Lung (tissue), 12 donors: ENCODE measurements around the gene CRKL. TPM values are rescaled to one million over a fixed set of nuclear protein-coding genes. Genes with fewer than 3 reads are reported as not detected.
"Not testable (repeated sequence)": the region's sequence is repeated elsewhere in the genome, so short reads cannot be mapped to it uniquely, and the experiment has no call there.

Source experiments
- ATAC-seq: fragments of 200-7000 bp; cut with Tn5 transposase; one replicate; pipeline ENCODE4 v1.9.1; 2020; ENCODE audit warnings: moderate number of reproducible peaks; ENCODE audit not compliant: insufficient read depth, low FRiP score
- DNase-seq, 3 donors: peaks; one replicate each; pipeline ENCODE4 v3.0.0-alpha.2; 2013 to 2017
- H3K27ac ChIP-seq, 2 donors: one replicate each; pipeline ENCODE4 v1.5.1; 2013; ENCODE audit warnings: mild to moderate bottlenecking in 2 of 2, moderate library complexity in 2 of 2, control low read depth in 1 of 2, inconsistent platforms in 1 of 2, low read depth in 1 of 2, low read length in 1 of 2
- H3K27me3 ChIP-seq, 3 donors: one replicate each; pipeline ENCODE4 v1.5.1; 2013; ENCODE audit warnings: low read length in 2 of 3; ENCODE audit not compliant: control insufficient read depth in 3 of 3, insufficient read depth in 3 of 3
- H3K36me3 ChIP-seq, 4 donors: one replicate each; pipeline ENCODE4 v1.5.1; 2013; ENCODE audit warnings: low read length in 4 of 4, mild to moderate bottlenecking in 1 of 4, moderate library complexity in 1 of 4; ENCODE audit not compliant: control insufficient read depth in 4 of 4, insufficient read depth in 4 of 4
- H3K4me1 ChIP-seq, 5 donors: one replicate each; pipeline ENCODE4 v1.5.1; 2013; ENCODE audit warnings: low read length in 5 of 5, mild to moderate bottlenecking in 2 of 5, moderate library complexity in 1 of 5; ENCODE audit not compliant: control insufficient read depth in 5 of 5, insufficient read depth in 5 of 5
- H3K4me3 ChIP-seq: one replicate; pipeline ENCODE4 v1.5.1; 2013; ENCODE audit warnings: mild to moderate bottlenecking, control low read depth, moderate library complexity
- H3K9ac ChIP-seq, 2 donors: one replicate each; pipeline ENCODE4 v1.5.1; 2013; ENCODE audit warnings: low read length in 2 of 2, control low read depth in 1 of 2; ENCODE audit not compliant: insufficient read depth in 1 of 2
- H3K9me3 ChIP-seq, 4 donors: one replicate each; pipeline ENCODE4 v1.5.1; 2013; ENCODE audit warnings: low read length in 3 of 4, mild to moderate bottlenecking in 1 of 4, moderate library complexity in 1 of 4; ENCODE audit not compliant: control insufficient read depth in 4 of 4, insufficient read depth in 3 of 4
- WGBS, 2 donors: extraction: QIAGEN DNeasy Blood & Tissue Kit; methylation state at CpG; one replicate each; pipeline ENCODE4 v1.1.7; 2013; 5-methylcytosine and 5-hydroxymethylcytosine counted together
- polyA plus RNA-seq, 2 donors: library from polyadenylated mRNA; stranded (reverse); fragments of 200-250 nt; gene quantifications; one replicate each; pipeline ENCODE4 v1.2.1, GENCODE V29; 2013
- total RNA-seq, 2 donors: library from RNA; depleted of rRNA in 1 of 2; stranded (reverse); fragments of >200 nt in 1 of 2; gene quantifications; one replicate each; pipeline ENCODE4 v1.2.1, GENCODE V29; 2014 to 2021
- TF ChIP-seq, protein P1 (sequence below): IDR thresholded peaks from 2 replicates; pipeline ENCODE4 v1.5.1; 2012; ENCODE audit warnings: mild to moderate bottlenecking; ENCODE audit errors: control extremely low read depth, extremely low read depth
- donor health status: control.
- donor health status: control.
- donor health status: Bipolar disorder and iron deficiency.
- donor health status: healthy.
- donor health status: DM: yes; HTN: yes; CAD: no.

The CRKL gene
- total and polyA plus RNA-seq, 4 donors: 18.3 to 58.6 (median 39.1) TPM

DNA sequence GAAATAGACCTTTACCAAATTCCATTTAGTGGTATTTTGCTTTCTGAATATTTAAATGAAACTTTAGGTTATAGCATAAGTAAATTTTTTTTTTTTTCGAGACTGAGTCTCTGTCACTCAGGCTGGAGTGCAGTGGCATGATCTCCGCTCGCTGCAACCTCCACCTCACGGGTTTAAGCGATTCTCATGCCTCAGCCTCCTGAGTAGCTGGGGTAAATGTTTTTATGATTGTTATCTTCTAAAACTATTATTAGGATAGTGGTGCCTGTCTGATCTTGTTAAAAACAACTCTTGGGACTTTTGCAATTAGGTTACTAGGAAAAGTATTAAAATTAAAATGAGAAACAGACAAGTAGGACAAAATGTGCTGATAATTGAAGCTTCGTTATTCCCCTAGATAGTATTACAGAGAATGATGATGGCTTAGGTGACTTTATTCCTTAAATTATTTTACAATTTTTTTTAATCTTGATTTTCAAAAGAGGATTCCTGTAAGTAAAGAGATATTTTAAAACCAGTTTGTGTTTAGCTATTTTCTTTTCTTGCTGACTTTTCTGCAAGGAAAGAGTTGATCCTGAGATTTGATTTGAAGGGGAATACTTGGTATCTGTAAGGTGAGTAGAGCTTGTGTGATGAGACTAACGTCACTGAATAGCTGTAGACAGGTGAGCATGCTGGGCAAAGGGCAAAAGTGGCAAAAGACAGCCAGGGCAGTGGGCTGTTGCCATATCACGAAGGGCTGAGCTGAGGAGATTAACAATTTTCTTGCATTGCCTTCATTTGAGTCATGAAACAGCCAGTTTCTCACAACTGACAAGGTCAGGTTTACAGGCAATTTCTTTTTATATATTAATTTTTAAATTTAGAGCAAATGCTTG, 20.8 kb downstream of the CRKL start:
- H3K27me3 ChIP-seq: no peaks in the 10 kb centered on the region
- H3K9ac ChIP-seq: no peak overlapping the region
- no peaks in the 10 kb centered on the region for H3K9me3 ChIP-seq
- no peak overlapping the region for H3K4me3 ChIP-seq
- peak overlapping the region in 1 of 2 donors; percentile 13 for H3K27ac ChIP-seq
- WGBS, 2 donors: 71 to 81% methylated on average over 8 of the region's 8 CpGs
- DNase-seq: no peak
- H3K4me1 ChIP-seq: peaks cover 0 to 18% (median 6%) of the 10 kb centered on the region in 5 donors
- peaks cover 4 to 14% (median 8%) of the 10 kb centered on the region in 4 donors for H3K36me3 ChIP-seq
- TF ChIP-seq, protein P1, sequence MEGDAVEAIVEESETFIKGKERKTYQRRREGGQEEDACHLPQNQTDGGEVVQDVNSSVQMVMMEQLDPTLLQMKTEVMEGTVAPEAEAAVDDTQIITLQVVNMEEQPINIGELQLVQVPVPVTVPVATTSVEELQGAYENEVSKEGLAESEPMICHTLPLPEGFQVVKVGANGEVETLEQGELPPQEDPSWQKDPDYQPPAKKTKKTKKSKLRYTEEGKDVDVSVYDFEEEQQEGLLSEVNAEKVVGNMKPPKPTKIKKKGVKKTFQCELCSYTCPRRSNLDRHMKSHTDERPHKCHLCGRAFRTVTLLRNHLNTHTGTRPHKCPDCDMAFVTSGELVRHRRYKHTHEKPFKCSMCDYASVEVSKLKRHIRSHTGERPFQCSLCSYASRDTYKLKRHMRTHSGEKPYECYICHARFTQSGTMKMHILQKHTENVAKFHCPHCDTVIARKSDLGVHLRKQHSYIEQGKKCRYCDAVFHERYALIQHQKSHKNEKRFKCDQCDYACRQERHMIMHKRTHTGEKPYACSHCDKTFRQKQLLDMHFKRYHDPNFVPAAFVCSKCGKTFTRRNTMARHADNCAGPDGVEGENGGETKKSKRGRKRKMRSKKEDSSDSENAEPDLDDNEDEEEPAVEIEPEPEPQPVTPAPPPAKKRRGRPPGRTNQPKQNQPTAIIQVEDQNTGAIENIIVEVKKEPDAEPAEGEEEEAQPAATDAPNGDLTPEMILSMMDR: no peak
- ATAC-seq: no peak

DNA sequence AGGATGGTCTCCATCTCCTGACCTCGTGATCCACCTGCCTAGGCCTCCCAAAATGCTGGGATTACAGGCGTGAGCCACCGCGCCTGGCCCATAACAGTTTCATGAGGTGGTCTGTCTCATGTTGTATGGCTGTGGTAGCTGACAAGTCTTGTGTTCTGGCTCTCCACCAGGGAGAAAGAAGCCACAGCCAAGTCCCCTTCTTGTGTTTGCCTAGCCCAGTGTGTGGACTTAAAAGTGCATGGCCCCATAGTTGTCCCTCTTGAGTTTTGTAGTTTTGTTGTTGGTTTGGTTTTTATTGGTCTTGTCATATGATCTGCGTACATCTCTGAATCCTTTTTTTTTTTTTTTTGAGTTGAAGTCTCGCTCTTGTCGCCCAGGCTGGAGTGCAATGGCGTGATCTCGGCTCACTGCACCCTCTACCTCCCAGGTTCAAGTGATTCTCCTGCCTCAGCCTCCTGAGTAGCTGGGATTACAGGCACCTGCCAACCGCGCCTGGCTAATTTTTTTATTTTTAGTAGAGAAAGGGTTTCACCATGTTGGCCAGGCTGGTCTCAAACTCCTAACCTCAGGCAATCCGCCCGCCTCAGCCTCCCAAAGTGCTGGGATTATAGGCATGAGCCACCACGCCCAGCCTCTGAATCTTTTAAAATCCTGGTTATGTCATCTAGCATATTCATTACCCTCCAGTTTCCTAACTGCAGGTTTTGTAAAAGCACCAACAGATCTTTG, 22.4 kb downstream of the CRKL start:
- DNase-seq, ATAC-seq, H3K27me3 ChIP-seq, H3K9ac ChIP-seq, H3K4me3 ChIP-seq, H3K9me3 ChIP-seq, H3K36me3 ChIP-seq: not testable (repeated sequence)
- Histone ChIP-seq H3K4me1 (peaks cover 0 to 18% (median 6%) of the 10 kb centered on the region in 5 donors), H3K27ac (peak overlapping the region in 1 of 2 donors; percentile 33)
- 83 to 92% methylated on average over 14 of the region's 14 CpGs for WGBS, 2 donors

DNA sequence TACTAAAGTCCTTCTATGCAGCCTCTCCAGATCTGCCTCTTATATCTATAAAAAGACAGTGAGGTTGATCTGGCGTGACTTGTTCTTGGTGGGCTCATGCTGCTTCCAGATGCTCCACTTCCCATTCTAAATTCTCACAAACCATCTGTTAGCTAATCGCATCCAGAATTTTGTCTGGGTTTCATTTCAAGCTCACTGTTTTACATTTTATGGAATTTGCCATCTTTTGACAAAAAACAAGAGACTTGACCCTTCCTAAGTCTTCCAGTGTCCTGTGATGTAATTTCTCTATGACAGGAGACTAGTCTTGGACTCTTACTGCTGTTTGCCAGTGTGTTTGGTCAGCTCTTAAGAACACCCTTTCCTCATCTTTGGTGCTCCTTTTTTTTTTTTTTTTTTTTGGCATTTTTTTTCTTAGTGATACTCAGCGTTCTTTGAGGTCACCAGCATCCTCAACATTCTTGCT, 23.0 kb downstream of the CRKL start:
- 61 to 73% methylated on average over 3 of the region's 3 CpGs for WGBS, 2 donors
- no peaks in the 10 kb centered on the region for H3K27me3 ChIP-seq
- DNase-seq: no peak
- H3K9me3 ChIP-seq: no peaks in the 10 kb centered on the region
- no peak for ATAC-seq
- H3K4me1 ChIP-seq: peaks cover 0 to 19% (median 6%) of the 10 kb centered on the region in 5 donors
- no peak overlapping the region for H3K27ac ChIP-seq
- peaks cover under 1 to 8% (median 5%) of the 10 kb centered on the region in 4 donors for H3K36me3 ChIP-seq
- TF ChIP-seq, protein P1: no peak
- no peak overlapping the region for H3K9ac ChIP-seq
- H3K4me3 ChIP-seq: no peak overlapping the region

DNA sequence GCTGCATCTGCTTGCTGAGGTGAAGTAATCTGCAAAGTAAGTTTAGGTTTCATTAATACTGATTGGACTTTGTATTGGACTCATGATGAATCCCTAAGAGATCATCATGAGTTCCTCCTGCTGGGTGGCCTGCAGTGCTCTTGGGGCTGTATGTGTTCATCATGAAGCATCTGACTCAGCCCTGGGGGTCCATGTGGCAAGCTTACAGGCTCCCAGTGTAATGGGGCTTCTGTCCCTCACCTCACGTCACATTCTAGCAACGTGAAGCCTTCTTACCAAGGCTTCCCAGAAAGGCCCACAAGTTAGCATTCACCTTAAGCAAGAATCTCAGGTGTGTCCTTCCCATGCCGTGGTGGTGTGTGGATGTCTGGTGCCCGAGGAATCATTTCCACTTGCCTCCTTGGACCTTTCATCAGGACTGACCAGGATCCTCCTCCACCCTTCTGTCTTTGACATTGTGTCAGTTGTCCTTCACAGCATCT, 23.7 kb downstream of the CRKL start:
- TF ChIP-seq, protein P1: no peak
- Histone ChIP-seq H3K9ac (no peak overlapping the region), H3K27me3 (no peaks in the 10 kb centered on the region), H3K4me3 (no peak overlapping the region), H3K9me3 (no peaks in the 10 kb centered on the region), H3K36me3 (peaks cover 0 to 6% (median 4%) of the 10 kb centered on the region in 4 donors), H3K4me1 (peaks cover 0 to 24% (median 6%) of the 10 kb centered on the region in 5 donors), H3K27ac (no peak overlapping the region)
- ATAC-seq (no peak), DNase-seq (no peak)
- WGBS, 2 donors: 87 to 90% methylated on average over 4 of the region's 4 CpGs

DNA sequence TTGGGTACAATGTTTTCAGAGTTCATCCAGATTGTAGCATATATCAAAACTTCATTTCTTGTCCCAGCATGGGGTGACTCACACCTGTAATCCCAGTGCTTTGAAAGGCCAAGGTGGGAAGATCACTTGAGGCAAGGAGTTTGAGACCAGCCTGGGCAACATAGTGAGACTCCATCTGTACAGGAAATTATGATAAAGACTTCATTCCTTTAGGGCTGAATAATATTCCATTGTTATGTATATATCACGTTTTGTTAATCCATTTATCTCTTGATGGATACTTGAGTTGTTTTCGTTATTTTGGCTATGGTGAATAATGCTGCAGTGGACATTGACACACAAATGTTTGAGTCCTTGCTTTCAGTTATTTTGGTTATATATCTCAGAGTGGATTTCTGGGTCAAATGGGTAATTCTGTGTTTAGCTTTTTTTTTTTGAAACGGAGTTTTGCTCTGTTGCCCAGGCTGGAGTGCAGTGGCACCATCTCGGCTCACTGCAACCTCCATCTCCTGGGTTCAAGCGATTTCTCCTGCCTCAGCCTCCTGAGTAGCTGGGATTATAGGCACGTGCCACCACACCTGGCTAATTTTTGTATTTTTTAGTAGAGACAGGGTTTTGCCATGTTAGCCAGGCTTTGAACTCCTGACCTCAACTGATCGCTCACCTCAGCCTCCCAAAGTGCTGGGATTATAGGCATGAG, 25.1 kb downstream of the CRKL start:
- DNase-seq, H3K4me3 ChIP-seq, H3K27me3 ChIP-seq, H3K9me3 ChIP-seq, H3K27ac ChIP-seq, ATAC-seq, H3K36me3 ChIP-seq, H3K9ac ChIP-seq: not testable (repeated sequence)
- 89% methylated on average over 7 of the region's 7 CpGs for WGBS, 2 donors
- H3K4me1 ChIP-seq: peaks cover 0 to 16% (median 6%) of the 10 kb centered on the region in 5 donors
